ENCODE measurements around the gene SEC22C.
A peak's percentile ranks its signal among the peaks of the same experiment; 100 is the strongest.

The SEC22C gene

GRCh38 chr3:42513121-42513520 lies 68.6 kb downstream of the SEC22C start:
- DNase-seq (ENCODE audit: low read depth), result no peak

GRCh38 chr3:42511736-42512135 lies 70.0 kb downstream of the SEC22C start:
- DNase-seq (ENCODE audit: low read depth), result no peak

- DNase-seq (ENCODE audit: low read depth), result no peak
Measured at GRCh38 chr3:42511201-42511600, 70.6 kb downstream of the SEC22C start.

- DNase-seq (ENCODE audit: low read depth), result no peak
Measured at GRCh38 chr3:42510325-42510724, 71.4 kb downstream of the SEC22C start.

- no peak for DNase-seq (ENCODE audit: low read depth)
Measured at GRCh38 chr3:42509111-42509510, 72.7 kb downstream of the SEC22C start.

GRCh38 chr3:42508562-42508961 lies 73.2 kb downstream of the SEC22C start:
- no peak for DNase-seq (ENCODE audit: low read depth)

GRCh38 chr3:42507761-42508335 lies 73.9 kb downstream of the SEC22C start:
- DNase-seq (ENCODE audit: low read depth), result no peak

- DNase-seq (ENCODE audit: low read depth), result no peak
Measured at GRCh38 chr3:42507252-42507651, 74.5 kb downstream of the SEC22C start.

GRCh38 chr3:42505849-42506410 lies 75.8 kb downstream of the SEC22C start:
- DNase-seq (ENCODE audit: low read depth), result no peak

- DNase-seq (ENCODE audit: low read depth), result no peak
Measured at GRCh38 chr3:42505128-42505848, 76.5 kb downstream of the SEC22C start.

- no peak for DNase-seq (ENCODE audit: low read depth)
Measured at GRCh38 chr3:42504334-42505127, 77.2 kb downstream of the SEC22C start.

- DNase-seq (ENCODE audit: low read depth), result no peak
Measured at GRCh38 chr3:42503957-42504333, 77.8 kb downstream of the SEC22C start.

GRCh38 chr3:42503251-42503924 lies 78.4 kb downstream of the SEC22C start:
- DNase-seq (ENCODE audit: low read depth), result no peak

- DNase-seq (ENCODE audit: low read depth), result peak; percentile 89
Measured at GRCh38 chr3:42502429-42503250, 79.1 kb downstream of the SEC22C start, which contains the start of gene VIPR1. Gene VIPR1, plus strand, starts transcription at chr3:42502643. Its CDS starts 93 bp downstream, at chr3:42502736.

GRCh38 chr3:42501681-42502428 lies 79.9 kb downstream of the SEC22C start:
- peak; percentile 50 for DNase-seq (ENCODE audit: low read depth)

GRCh38 chr3:42501321-42501680 lies 80.5 kb downstream of the SEC22C start:
- DNase-seq (ENCODE audit: low read depth), result no peak

GRCh38 chr3:42500909-42501308 lies 80.9 kb downstream of the SEC22C start:
- no peak for DNase-seq (ENCODE audit: low read depth)

- no peak for DNase-seq (ENCODE audit: low read depth)
Measured at GRCh38 chr3:42500091-42500490, 81.7 kb downstream of the SEC22C start.

- DNase-seq (ENCODE audit: low read depth), result no peak
Measured at GRCh38 chr3:42499478-42499871, 82.3 kb downstream of the SEC22C start.

GRCh38 chr3:42498791-42499477 lies 82.8 kb downstream of the SEC22C start:
- no peak for DNase-seq (ENCODE audit: low read depth)

All from stimulated activated CD4-positive, alpha-beta T cell treated with anti-CD3 and anti-CD28 coated beads, Interleukin-2, amount 100 ng/mL, for 4 hours (primary cell).